Body of pancreas (tissue), 4 donors: ENCODE measurements around the gene SH3GL1.

Experiments
- CTCF ChIP-seq, 7 experiments: fragments of 450-650 bp in 4 of 7; fragments of 200-600 bp in 3 of 7; sonication (generic) in 3 of 7; IDR thresholded peaks; one replicate each; pipeline ENCODE4 v1.5.1; 2016 to 2019; ENCODE audit warnings: antibody characterized with exemption in 7 of 7
- POLR2A ChIP-seq, 3 donors: fragments of 450-650 bp; IDR thresholded peaks; one replicate each; pipeline ENCODE4 v1.6.1; 2016; ENCODE audit warnings: antibody characterized with exemption in 3 of 3, mild to moderate bottlenecking in 2 of 3

- no peak for TF ChIP-seq CTCF (IDR thresholded peaks at IDR 0.05)
- TF ChIP-seq POLR2A (IDR thresholded peaks at IDR 0.05) = no peak
Measured at GRCh38 chr19:4372165-4373012, 28.0 kb downstream of the SH3GL1 start.
